ENCODE measurements around the gene SH3BGR.
"Not testable (repeated sequence)": the region's sequence is repeated elsewhere in the genome, so short reads cannot be mapped to it uniquely, and the experiment has no call there.

Gene SH3BGR

GRCh38 chr21:39515684-39516472, 64.1 kb downstream of the SH3BGR start:
- DNase-seq (ENCODE audit: low read depth): no peak

DNA sequence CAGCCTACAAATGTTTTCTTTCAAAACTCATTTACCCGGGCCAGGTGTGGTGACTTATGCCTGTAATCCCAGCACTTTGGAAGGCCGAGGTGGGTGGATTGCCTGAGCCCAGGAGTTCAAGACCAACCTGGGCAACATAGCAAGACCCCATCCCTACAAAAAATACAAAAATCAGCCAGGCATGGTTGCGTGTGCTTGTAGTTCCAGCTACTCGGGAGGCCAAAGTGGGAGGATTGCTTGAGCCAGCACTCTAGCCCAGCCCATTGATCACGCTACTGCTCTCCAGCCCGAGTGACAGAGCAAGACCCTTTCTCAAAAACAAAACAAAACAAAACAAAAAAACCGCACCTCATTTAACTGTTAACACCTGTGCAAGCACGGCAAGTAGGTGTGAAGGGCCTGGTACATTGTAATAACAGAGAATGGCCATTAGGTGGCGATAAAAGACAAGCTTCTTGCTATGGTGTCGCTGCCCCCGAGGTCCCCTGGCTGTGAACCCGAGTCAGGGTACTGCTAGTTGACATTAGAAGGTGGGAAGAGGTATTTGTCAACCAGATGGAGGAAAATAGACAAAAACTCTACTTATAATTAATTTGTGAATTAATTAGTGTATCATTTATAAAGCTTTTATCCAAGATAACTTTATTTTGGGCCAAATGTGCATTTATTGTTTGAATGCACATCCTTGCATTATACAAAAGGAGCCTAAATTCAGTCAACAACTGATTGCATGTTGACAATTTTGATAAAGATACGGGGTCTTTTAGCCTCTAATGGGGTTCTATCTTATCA, 66.5 kb downstream of the SH3BGR start:
- peak; percentile 6 for DNase-seq (ENCODE audit: low read depth)

GRCh38 chr21:39518847-39519210, 67.1 kb downstream of the SH3BGR start:
- no peak for DNase-seq (ENCODE audit: low read depth)

- DNase-seq (ENCODE audit: low read depth): no peak
Measured at GRCh38 chr21:39519835-39520234, 68.1 kb downstream of the SH3BGR start.

- DNase-seq (ENCODE audit: low read depth): no peak
Measured at GRCh38 chr21:39523399-39523798, 71.6 kb downstream of the SH3BGR start.

DNA sequence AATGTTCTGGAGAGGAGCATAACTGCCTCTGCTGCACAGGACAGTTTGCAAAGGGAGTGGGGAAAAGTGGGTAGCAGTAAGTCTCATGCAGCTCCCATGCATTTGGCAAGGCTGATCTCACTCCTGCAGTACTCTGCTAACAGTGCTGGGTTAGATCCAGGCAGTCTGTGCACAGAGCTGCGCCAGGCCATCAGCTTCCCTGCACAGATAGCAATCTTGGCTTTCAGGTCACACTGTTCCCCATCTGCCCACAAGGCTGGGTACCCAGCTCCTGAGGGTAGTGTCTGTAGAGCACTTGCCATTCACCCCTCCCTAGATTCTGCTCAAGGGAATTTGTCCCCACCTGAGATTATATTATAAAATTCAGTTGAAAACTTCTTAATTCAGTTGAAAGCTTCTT, 72.1 kb downstream of the SH3BGR start:
- DNase-seq (ENCODE audit: low read depth): no peak

DNA sequence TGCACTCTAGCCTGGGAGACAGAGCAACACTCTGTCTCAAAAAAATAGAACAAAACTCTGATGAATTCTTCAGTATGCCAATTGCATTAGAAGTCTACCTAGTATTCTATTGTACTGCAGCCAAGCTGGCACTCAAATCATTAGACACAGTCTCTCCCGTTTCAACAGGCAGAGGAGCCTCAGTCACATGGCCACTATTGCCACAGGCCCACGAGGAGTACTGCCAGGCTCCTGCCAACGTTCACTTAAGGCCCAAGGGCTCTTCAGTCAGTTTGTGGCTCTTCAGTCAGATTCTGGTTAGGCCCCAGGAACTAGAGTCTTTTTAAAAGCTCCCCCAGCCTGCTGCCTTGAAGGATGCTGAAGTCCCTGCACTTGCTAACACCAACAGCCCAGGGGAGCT, 73.4 kb downstream of the SH3BGR start:
- no peak for DNase-seq (ENCODE audit: low read depth)

- DNase-seq (ENCODE audit: low read depth): no peak
Measured at GRCh38 chr21:39525601-39526000, 73.8 kb downstream of the SH3BGR start.

DNA sequence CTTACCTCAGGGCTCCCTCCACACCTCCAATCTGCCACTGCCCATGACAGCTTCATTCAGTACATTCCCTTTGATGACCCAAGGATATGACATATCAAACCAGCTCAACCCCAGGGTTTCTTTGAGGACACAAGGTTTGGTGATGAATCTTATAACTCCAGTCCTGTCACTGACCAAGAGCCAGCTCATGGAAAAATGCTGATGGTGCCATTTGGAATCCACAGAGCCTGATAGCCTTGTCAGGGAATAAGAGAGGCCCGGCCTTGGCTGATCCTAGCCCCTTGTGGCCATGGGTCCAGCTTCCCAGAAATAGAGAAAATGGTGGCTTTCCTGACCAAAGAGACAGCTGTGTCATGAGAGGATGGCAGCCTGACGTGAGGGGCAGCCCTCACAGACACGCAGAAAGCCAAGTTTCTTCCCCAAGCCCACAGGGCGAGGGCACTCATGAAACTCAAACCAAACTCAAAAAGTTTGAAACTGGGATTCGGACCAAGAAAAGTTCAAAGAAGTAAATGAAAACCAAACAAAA, 75.4 kb downstream of the SH3BGR start:
- DNase-seq (ENCODE audit: low read depth): no peak

- DNase-seq (ENCODE audit: low read depth): no peak
Measured at GRCh38 chr21:39527664-39528381, 76.1 kb downstream of the SH3BGR start.

DNA sequence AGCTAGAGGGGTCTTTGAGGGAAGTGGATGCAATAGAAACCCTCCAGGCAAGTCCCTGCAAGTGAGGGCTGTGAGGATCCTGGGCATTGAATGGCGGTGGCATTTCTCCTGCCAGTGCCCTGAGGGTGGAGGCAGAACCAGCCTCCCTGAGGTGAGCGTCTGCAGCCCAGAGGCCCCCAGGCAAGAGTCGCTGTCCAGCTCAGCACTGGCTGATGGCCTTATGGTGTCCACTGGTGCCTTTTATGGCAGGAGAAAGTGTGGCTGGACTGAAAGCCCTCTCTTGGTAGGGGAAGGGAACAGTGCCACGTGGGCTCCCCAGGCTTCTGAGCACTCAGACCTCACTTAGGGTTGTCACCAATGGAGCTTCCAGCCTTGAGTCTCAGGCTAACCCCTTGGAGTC, 77.3 kb downstream of the SH3BGR start:
- DNase-seq (ENCODE audit: low read depth): no peak

- no peak for DNase-seq (ENCODE audit: low read depth)
Measured at GRCh38 chr21:39531064-39531463, 79.3 kb downstream of the SH3BGR start.

DNA sequence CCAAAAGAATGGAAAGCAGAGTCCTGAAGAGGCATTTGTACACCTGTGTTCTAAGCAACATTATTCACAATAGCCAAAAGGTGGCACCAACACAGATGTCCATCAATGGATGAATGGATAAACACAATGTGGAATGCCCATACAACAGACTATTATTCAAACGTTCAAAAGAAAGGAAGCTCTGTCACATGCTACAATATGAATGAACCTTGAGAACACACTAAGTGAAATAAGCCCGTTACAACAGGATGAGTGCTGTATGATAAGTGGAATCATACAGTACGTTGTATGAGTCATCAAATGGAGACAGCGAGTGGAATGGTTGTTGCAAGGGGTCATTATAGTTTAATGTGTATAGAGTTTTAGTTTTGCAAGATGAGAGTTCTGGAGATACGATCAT, 80.1 kb downstream of the SH3BGR start:
- no peak for DNase-seq (ENCODE audit: low read depth)

DNA sequence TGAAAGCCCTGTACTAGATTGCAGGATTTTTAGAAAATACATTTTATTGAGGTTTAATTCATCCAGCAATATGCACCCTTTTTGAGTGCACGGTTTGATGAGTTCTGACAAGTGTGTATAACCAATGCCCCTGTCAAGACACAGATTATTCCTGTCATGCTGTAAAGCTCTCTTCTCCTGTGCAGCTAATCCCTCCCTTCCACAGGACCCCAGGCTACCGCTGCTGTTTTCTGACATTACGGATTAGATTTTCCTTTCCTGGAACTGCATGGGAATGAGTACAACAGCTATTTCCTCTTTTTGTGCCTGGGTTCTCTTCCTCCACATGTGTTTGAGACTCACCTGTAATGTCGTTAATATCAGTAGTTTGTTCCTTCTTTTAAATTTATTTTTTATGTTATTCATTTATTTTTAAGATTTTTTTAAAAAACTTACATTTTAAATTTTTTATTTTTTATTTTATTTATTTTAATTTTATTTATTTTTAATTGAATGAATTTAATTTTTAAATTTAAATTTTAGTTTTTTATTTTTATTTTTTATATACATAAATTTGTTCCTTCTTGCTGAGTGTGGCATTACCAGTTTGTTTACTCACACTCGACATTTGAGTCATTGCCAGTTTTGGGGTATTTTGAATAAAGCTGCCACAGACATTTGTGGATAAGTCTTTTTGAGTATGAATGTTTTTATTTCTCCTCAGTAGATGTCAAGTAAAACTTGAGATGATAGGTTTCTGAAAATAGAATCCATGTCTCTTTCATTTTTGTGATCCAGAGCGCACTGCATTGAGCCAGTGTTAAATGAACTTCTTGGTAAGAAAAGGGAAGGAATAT, 82.0 kb downstream of the SH3BGR start:
- DNase-seq (ENCODE audit: low read depth): no peak

DNA sequence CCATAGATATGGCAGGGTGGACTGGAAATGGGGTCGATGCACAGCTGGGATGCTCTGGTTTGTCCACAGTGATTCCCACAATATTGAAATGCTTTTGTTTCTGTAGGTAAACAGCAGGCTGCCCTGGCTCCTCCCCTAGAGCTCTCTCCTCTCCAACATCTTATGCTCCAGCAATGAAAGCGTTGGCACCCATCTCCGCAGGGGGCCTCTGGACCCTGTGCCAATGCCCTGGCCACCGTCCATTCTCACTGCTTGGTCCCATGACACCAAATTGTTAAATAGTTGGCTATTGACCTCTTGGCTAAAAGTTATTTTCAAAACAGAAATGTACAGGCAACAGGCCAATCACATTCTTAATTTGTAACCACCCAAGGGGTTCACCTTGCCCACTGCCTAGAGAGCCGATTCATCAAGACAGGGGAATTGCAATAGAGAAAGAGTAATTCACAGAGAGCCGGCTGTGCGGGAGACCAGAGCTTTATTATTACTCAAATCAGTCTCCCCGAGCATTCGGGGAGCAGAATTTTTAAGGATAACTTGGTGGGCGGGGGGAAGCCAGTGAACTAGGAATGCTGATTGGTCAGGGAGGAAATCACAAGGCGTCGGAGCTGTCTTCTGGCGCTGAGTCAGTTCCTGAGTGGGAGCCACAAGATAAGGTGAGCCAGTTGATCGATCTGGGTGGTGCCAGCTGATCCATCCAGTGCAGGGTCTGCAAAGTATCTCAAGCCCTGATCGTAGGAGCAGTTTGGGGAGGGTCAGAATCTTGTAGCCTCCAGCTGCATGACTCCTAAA, 84.1 kb downstream of the SH3BGR start:
- DNase-seq (ENCODE audit: low read depth): no peak

GRCh38 chr21:39536835-39537234, 85.1 kb downstream of the SH3BGR start:
- DNase-seq (ENCODE audit: low read depth): no peak

- no peak for DNase-seq (ENCODE audit: low read depth)
Measured at GRCh38 chr21:39537571-39537970, 85.8 kb downstream of the SH3BGR start.

DNA sequence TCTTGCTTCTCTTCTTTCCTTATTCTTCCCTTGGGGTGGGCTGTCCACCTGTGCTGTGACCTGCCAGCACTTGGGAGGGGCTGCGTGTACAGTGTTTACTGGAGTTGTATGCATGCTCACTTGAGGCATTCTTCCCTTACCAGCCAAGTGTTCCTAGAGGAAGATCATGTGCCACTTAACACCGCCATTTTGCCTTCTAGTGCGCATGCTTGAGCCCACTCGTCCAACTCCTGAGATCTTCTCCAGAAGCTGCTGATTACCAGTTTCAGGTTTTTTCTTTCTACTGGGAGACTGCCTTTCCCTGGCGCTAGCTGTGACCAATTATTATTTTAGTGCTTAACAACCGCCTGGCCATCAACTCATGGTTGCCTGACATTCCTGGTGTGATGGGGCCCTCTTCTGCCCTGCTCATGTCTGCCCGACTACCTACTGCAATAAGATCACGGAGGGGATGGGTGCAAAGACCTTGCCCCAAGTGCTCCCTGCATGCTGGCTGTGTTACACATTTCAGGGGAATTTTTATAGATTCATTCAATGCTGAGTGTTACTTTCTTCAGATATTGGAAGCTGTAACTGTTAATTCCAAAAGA, 86.8 kb downstream of the SH3BGR start:
- DNase-seq (ENCODE audit: low read depth): no peak

GRCh38 chr21:39540367-39540766, 88.6 kb downstream of the SH3BGR start:
- not testable (repeated sequence) for DNase-seq (ENCODE audit: low read depth)

GRCh38 chr21:39542736-39543135, 91.0 kb downstream of the SH3BGR start:
- no peak for DNase-seq (ENCODE audit: low read depth)
